DND-41 (cell line): ENCODE results near the gene ZFHX3.

ENCODE experiments used
- ATAC-seq: fragments of 200-7000 bp; cut with Tn5 transposase; 3 replicates; pipeline ENCODE4 v1.9.1; 2021; ENCODE audit warnings: low read depth; ENCODE audit not compliant: insufficient read depth
- DNase-seq: peaks from one replicate; pipeline ENCODE4 v3.0.0-alpha.2; 2020
- H2AFZ ChIP-seq: 2 replicates; pipeline ENCODE4 v1.6.0; 2012; ENCODE audit warnings: low read depth, low read length
- H3K27ac ChIP-seq: 2 replicates; pipeline ENCODE4 v1.5.1; 2012; ENCODE audit warnings: low read length, inconsistent platforms
- H3K27me3 ChIP-seq: fragments of 200-600 bp; sonication (generic); 2 replicates; pipeline ENCODE4 v1.6.0; 2012; ENCODE audit warnings: low read length, mild to moderate bottlenecking, inconsistent platforms; ENCODE audit not compliant: insufficient read depth, poor library complexity
- H3K36me3 ChIP-seq: 2 replicates; pipeline ENCODE4 v1.5.1; 2012; ENCODE audit warnings: low read length, inconsistent platforms; ENCODE audit not compliant: insufficient read depth
- H3K4me1 ChIP-seq: 2 replicates; pipeline ENCODE4 v1.5.1; 2012; ENCODE audit warnings: mild to moderate bottlenecking, low read length; ENCODE audit not compliant: insufficient read depth
- H3K4me2 ChIP-seq: 2 replicates; pipeline ENCODE4 v1.6.0; 2012; ENCODE audit warnings: mild to moderate bottlenecking, moderate library complexity, low read length, inconsistent platforms; ENCODE audit not compliant: insufficient read depth
- H3K4me3 ChIP-seq, 2 experiments: fragments of 200-600 bp in 1 of 2; shearing (Covaris generic) in 1 of 2; 2 replicates each; pipeline ENCODE4 v1.5.1; 2012 to 2016; ENCODE audit warnings: inconsistent platforms in 2 of 2, low read length in 2 of 2, mild to moderate bottlenecking in 2 of 2, low read depth in 1 of 2, moderate library complexity in 1 of 2
- H3K79me2 ChIP-seq: 2 replicates; pipeline ENCODE4 v1.6.0; 2012; ENCODE audit warnings: low read length, inconsistent platforms; ENCODE audit not compliant: insufficient read depth
- H3K9ac ChIP-seq: 2 replicates; pipeline ENCODE4 v1.6.0; 2012; ENCODE audit warnings: low read depth, mild to moderate bottlenecking, inconsistent platforms, low read length, moderate library complexity
- H3K9me3 ChIP-seq: 2 replicates; pipeline ENCODE4 v1.5.1; 2012; ENCODE audit warnings: low read length, moderate library complexity, mild to moderate bottlenecking, inconsistent platforms; ENCODE audit not compliant: insufficient read depth, severe bottlenecking
- H4K20me1 ChIP-seq: 2 replicates; pipeline ENCODE4 v1.6.0; 2012; ENCODE audit warnings: low read length; ENCODE audit not compliant: insufficient read depth
- EZH2 ChIP-seq: IDR thresholded peaks from 3 replicates; pipeline ENCODE4 v1.6.1; 2012; ENCODE audit warnings: borderline replicate concordance, low read depth, mild to moderate bottlenecking, moderate library complexity, low read length, inconsistent platforms; ENCODE audit not compliant: severe bottlenecking
- TF ChIP-seq, protein P1 (sequence below): IDR thresholded peaks from 2 replicates; pipeline ENCODE4 v1.5.1; 2012; ENCODE audit warnings: borderline replicate concordance, low read length, moderate library complexity, mild to moderate bottlenecking; ENCODE audit not compliant: poor library complexity, severe bottlenecking; ENCODE audit errors: extremely low read depth

Gene ZFHX3

DNA sequence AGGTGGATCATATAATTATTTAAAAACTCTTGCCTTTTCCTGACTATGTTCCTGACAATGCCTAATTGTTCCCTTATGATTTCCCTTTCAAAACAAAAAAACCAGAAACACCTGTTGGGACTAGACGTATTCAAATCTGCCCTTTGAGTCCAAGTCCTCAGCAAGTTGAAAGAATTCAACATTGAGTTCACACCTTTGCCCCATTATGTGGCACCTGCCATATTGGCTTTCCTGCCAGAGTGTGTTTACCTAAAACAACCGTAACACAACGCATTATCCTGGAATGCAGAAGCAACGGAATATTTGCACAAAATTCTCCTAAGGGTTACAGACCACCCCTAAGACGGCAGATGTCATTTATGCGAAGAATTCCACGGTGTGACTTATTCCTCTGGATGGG is 105.9 kb downstream of the ZFHX3 start:
- no peak overlapping the region for H3K4me3 ChIP-seq
- H2AFZ ChIP-seq, result no peak overlapping the region
- DNase-seq (no peak), ATAC-seq (no peak)
- 0 out of 2 replicates have a peak, but pooled peaks cover 2% of the 10 kb centered on the region for H3K36me3 ChIP-seq
- H3K27ac ChIP-seq, result no peak overlapping the region
- H3K4me2 ChIP-seq, result no peak overlapping the region
- H3K79me2 ChIP-seq, result no peaks in the 10 kb centered on the region
- no peaks in the 10 kb centered on the region for H3K4me1 ChIP-seq
- H3K9ac ChIP-seq, result no peak overlapping the region
- TF ChIP-seq EZH2, result no peak
- TF ChIP-seq, protein P1, sequence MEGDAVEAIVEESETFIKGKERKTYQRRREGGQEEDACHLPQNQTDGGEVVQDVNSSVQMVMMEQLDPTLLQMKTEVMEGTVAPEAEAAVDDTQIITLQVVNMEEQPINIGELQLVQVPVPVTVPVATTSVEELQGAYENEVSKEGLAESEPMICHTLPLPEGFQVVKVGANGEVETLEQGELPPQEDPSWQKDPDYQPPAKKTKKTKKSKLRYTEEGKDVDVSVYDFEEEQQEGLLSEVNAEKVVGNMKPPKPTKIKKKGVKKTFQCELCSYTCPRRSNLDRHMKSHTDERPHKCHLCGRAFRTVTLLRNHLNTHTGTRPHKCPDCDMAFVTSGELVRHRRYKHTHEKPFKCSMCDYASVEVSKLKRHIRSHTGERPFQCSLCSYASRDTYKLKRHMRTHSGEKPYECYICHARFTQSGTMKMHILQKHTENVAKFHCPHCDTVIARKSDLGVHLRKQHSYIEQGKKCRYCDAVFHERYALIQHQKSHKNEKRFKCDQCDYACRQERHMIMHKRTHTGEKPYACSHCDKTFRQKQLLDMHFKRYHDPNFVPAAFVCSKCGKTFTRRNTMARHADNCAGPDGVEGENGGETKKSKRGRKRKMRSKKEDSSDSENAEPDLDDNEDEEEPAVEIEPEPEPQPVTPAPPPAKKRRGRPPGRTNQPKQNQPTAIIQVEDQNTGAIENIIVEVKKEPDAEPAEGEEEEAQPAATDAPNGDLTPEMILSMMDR, result no peak
- H3K9me3 ChIP-seq, result no peaks in the 10 kb centered on the region
- no peaks in the 10 kb centered on the region for H3K27me3 ChIP-seq
- H4K20me1 ChIP-seq, result peaks cover 4% of the 10 kb centered on the region; the same call in 1 of the 2 replicates

DNA sequence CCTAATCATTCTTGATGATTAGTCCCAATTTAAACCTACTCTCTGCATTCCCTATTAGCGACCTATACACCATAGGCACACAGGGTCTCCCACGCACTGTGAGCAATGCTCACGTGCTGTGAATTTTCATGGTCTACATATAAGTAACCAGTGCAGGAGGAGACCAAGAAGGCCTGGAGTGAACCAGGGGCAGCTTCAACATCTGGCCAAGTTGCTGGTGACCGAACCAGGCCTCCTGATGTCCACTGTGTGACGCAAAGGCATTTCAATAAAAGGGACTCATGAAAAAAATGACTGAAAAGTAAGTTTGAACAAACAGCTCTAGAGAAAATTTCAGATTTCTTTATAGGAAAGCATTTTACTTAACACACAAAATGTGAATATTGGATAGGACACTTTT is 107.0 kb downstream of the ZFHX3 start:
- no peak for ATAC-seq
- TF ChIP-seq, protein P1, result no peak
- no peak for TF ChIP-seq EZH2
- DNase-seq, result no peak
- Histone ChIP-seq H3K9ac (no peak overlapping the region), H3K4me3 (no peak overlapping the region), H3K9me3 (no peaks in the 10 kb centered on the region), H3K79me2 (no peaks in the 10 kb centered on the region), H4K20me1 (peaks cover 4% of the 10 kb centered on the region; the same call in 1 of the 2 replicates), H3K4me1 (no peaks in the 10 kb centered on the region), H3K36me3 (0 out of 2 replicates have a peak, but pooled peaks cover 2% of the 10 kb centered on the region), H3K27me3 (no peaks in the 10 kb centered on the region), H3K4me2 (no peak overlapping the region), H2AFZ (no peak overlapping the region), H3K27ac (no peak overlapping the region)

DNA sequence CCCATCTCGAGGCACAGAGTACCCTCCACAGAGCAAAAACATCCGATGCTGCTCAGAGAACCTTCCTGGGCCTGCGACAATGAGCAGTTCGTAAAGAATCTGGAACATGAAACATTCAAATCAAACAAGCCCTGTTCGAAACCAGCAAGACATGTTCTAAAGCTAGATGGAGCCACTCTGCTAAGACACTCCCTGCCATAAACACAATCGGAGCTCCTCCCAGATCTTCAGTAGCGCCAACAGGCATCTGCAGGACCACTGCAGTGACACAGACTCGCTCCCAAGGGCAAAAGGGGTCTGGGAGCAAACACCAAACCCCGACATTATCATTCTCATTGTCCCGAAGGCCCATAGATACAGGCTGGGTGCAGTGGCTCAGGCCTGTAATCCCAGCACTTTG is 108.7 kb downstream of the ZFHX3 start:
- no peak for TF ChIP-seq EZH2
- TF ChIP-seq, protein P1, result no peak
- no peak overlapping the region for H3K9ac ChIP-seq
- no peak overlapping the region for H3K4me3 ChIP-seq
- no peak overlapping the region for H3K27ac ChIP-seq
- H2AFZ ChIP-seq, result no peak overlapping the region
- no peak for DNase-seq
- H3K4me1 ChIP-seq, result no peaks in the 10 kb centered on the region
- peaks cover 8% of the 10 kb centered on the region; the same call in 1 of the 2 replicates for H4K20me1 ChIP-seq
- ATAC-seq, result no peak
- no peaks in the 10 kb centered on the region for H3K27me3 ChIP-seq
- H3K4me2 ChIP-seq, result no peak overlapping the region
- H3K36me3 ChIP-seq, result 0 out of 2 replicates have a peak, but pooled peaks cover 2% of the 10 kb centered on the region
- H3K79me2 ChIP-seq, result no peaks in the 10 kb centered on the region
- H3K9me3 ChIP-seq, result no peaks in the 10 kb centered on the region

DNA sequence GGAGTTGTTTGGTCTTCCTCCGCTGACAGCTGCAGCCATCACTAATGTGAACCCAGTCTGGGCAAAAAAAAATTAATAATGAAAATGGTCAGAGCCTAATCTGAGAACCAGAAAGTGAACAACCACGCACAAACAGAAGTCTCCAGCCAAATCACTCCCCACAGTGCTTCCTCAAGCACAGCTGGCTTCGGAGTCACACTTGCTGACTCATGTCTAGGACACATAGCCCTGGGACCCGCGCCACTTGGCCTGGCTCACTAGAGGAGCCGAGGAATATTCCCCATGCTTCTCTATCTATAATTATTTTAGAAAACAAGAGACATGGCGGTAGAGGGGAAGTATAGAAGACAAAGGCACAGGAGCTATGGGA is 109.1 kb downstream of the ZFHX3 start:
- no peak overlapping the region for H3K27ac ChIP-seq
- H3K36me3 ChIP-seq, result 0 out of 2 replicates have a peak, but pooled peaks cover 2% of the 10 kb centered on the region
- no peaks in the 10 kb centered on the region for H3K4me1 ChIP-seq
- TF ChIP-seq, protein P1, result no peak
- TF ChIP-seq EZH2, result no peak
- no peak overlapping the region for H2AFZ ChIP-seq
- H4K20me1 ChIP-seq, result peaks cover 8% of the 10 kb centered on the region; the same call in 1 of the 2 replicates
- H3K79me2 ChIP-seq, result no peaks in the 10 kb centered on the region
- no peaks in the 10 kb centered on the region for H3K9me3 ChIP-seq
- no peak for ATAC-seq
- no peak overlapping the region for H3K9ac ChIP-seq
- no peak overlapping the region for H3K4me3 ChIP-seq
- no peak for DNase-seq
- H3K4me2 ChIP-seq, result no peak overlapping the region
- H3K27me3 ChIP-seq, result no peaks in the 10 kb centered on the region
